Liver (tissue), 9 donors: ENCODE results near the gene CAMLG. TPM values are rescaled to one million over a fixed set of nuclear protein-coding genes. Genes with fewer than 3 reads are reported as not detected.

Experiments
- DNase-seq: peaks from one replicate; pipeline ENCODE4 v3.0.0-alpha.2; 2017; ENCODE audit warnings: low spot score
- H3K27ac ChIP-seq, 2 donors: one replicate each; pipeline ENCODE4 v1.7.0; 2013; ENCODE audit warnings: inconsistent platforms in 2 of 2, low read length in 2 of 2, control low read depth in 1 of 2, low read depth in 1 of 2, mild to moderate bottlenecking in 1 of 2
- H3K27me3 ChIP-seq, 4 donors: one replicate each; pipeline versions ENCODE4 v1.6.1 to v1.7.0; 2013; ENCODE audit warnings: low read length in 3 of 4, inconsistent platforms in 1 of 4, mild to moderate bottlenecking in 1 of 4, moderate library complexity in 1 of 4; ENCODE audit not compliant: control insufficient read depth in 4 of 4, insufficient read depth in 4 of 4
- H3K36me3 ChIP-seq, 4 donors: one replicate each; pipeline versions ENCODE4 v1.6.1 to v1.7.0; 2013; ENCODE audit warnings: low read length in 3 of 4, mild to moderate bottlenecking in 3 of 4, low read depth in 1 of 4, moderate library complexity in 1 of 4; ENCODE audit not compliant: control insufficient read depth in 4 of 4, insufficient read depth in 3 of 4
- H3K4me1 ChIP-seq, 4 donors: one replicate each; pipeline versions ENCODE4 v1.6.1 to v1.7.0; 2013; ENCODE audit warnings: low read length in 3 of 4, mild to moderate bottlenecking in 3 of 4, moderate library complexity in 1 of 4; ENCODE audit not compliant: control insufficient read depth in 4 of 4, insufficient read depth in 4 of 4
- H3K4me3 ChIP-seq, 3 donors: one replicate each; pipeline versions ENCODE4 v1.6.1 to v1.7.0; 2013; ENCODE audit warnings: low read length in 3 of 3, control low read depth in 1 of 3, low read depth in 1 of 3, mild to moderate bottlenecking in 1 of 3
- H3K9ac ChIP-seq, 2 donors: one replicate each; pipeline ENCODE4 v1.7.0; 2013; ENCODE audit warnings: low read length in 2 of 2, mild to moderate bottlenecking in 2 of 2, moderate library complexity in 2 of 2, control low read depth in 1 of 2, low read depth in 1 of 2
- H3K9me3 ChIP-seq, 4 donors: one replicate each; pipeline versions ENCODE4 v1.6.1 to v1.7.0; 2013; ENCODE audit warnings: low read length in 3 of 4; ENCODE audit not compliant: control insufficient read depth in 4 of 4
- FOXA2 ChIP-seq: IDR thresholded peaks from 2 replicates; pipeline ENCODE4 v1.6.1; 2016; ENCODE audit warnings: antibody characterized with exemption
- GABPA ChIP-seq, 2 donors: IDR thresholded peaks in 1 of 2; conservative IDR thresholded peaks in 1 of 2; 2 replicates each; pipeline ENCODE4 v1.6.1; 2016; ENCODE audit warnings: antibody characterized with exemption in 2 of 2, mild to moderate bottlenecking in 1 of 2, moderate library complexity in 1 of 2
- HNF4A ChIP-seq, 2 donors: conservative IDR thresholded peaks; 2 replicates each; pipeline ENCODE4 v1.6.1; 2016; ENCODE audit warnings: antibody characterized with exemption in 2 of 2, mild to moderate bottlenecking in 2 of 2
- RAD21 ChIP-seq, 2 donors: IDR thresholded peaks; 2 replicates each; pipeline ENCODE4 v1.6.1; 2016; ENCODE audit warnings: antibody characterized with exemption in 2 of 2, mild to moderate bottlenecking in 2 of 2
- RXRA ChIP-seq, 2 donors: IDR thresholded peaks; 2 replicates each; pipeline ENCODE4 v1.6.1; 2017 to 2018; ENCODE audit warnings: antibody characterized with exemption in 2 of 2, mild to moderate bottlenecking in 1 of 2
- SP1 ChIP-seq: IDR thresholded peaks from 2 replicates; pipeline ENCODE4 v1.6.1; 2018; ENCODE audit warnings: antibody characterized with exemption, mild to moderate bottlenecking
- TAF1 ChIP-seq: conservative IDR thresholded peaks from 2 replicates; pipeline ENCODE4 v1.6.1; 2016; ENCODE audit warnings: antibody characterized with exemption, mild to moderate bottlenecking
- YY1 ChIP-seq: IDR thresholded peaks from 2 replicates; pipeline ENCODE4 v1.6.1; 2016; ENCODE audit warnings: antibody characterized with exemption, mild to moderate bottlenecking
- WGBS: extraction: QIAGEN DNeasy Blood & Tissue Kit; methylation state at CpG from one replicate; pipeline ENCODE4 v1.1.7; 2013; 5-methylcytosine and 5-hydroxymethylcytosine counted together
- polyA plus RNA-seq, 2 donors: library from polyadenylated mRNA; stranded (reverse) in 1 of 2; unstranded in 1 of 2; fragments of 200-250 nt in 1 of 2; fragments of >200 nt in 1 of 2; fragmentation: Nextera tagmentation in 1 of 2; extraction: Ambion mirVana in 1 of 2; gene quantifications; one replicate each; pipeline versions ENCODE4 v1.2.1 to v1.2.3, GENCODE V29; 2013 to 2015
- total RNA-seq, 2 donors: library from RNA; depleted of rRNA; stranded (reverse); fragments of >200 nt; gene quantifications; one replicate each; pipeline ENCODE4 v1.2.3, GENCODE V29; 2014
- TF ChIP-seq, protein P1 (sequence below): fragments of 150-350 bp; IDR thresholded peaks from 2 replicates; pipeline ENCODE4 v1.5.1; 2017; ENCODE audit warnings: improper control_type of control experiment, low read depth, low read length; ENCODE audit not compliant: missing input control
- TF ChIP-seq, protein P2 (sequence below): IDR thresholded peaks from 2 replicates; pipeline ENCODE4 v1.6.1; 2016; ENCODE audit warnings: antibody characterized with exemption
- TF ChIP-seq, protein P3 (sequence below): IDR thresholded peaks from 2 replicates; pipeline ENCODE4 v1.6.1; 2016; ENCODE audit warnings: antibody characterized with exemption
- TF ChIP-seq, protein P4 (sequence below): IDR thresholded peaks from 2 replicates; pipeline ENCODE4 v1.6.1; 2016; ENCODE audit warnings: antibody characterized with exemption
- TF ChIP-seq, protein P5 (sequence below): IDR thresholded peaks from 2 replicates; pipeline ENCODE4 v1.6.1; 2016; ENCODE audit warnings: antibody characterized with exemption, mild to moderate bottlenecking
- donor health status: healthy.
- donor health status: healthy.
- donor health status: healthy.
- donor health status: healthy.
- donor health status: healthy.

Gene CAMLG
- total and polyA plus RNA-seq, 4 donors, result 5.2 to 17.0 (median 9.8) TPM

DNA sequence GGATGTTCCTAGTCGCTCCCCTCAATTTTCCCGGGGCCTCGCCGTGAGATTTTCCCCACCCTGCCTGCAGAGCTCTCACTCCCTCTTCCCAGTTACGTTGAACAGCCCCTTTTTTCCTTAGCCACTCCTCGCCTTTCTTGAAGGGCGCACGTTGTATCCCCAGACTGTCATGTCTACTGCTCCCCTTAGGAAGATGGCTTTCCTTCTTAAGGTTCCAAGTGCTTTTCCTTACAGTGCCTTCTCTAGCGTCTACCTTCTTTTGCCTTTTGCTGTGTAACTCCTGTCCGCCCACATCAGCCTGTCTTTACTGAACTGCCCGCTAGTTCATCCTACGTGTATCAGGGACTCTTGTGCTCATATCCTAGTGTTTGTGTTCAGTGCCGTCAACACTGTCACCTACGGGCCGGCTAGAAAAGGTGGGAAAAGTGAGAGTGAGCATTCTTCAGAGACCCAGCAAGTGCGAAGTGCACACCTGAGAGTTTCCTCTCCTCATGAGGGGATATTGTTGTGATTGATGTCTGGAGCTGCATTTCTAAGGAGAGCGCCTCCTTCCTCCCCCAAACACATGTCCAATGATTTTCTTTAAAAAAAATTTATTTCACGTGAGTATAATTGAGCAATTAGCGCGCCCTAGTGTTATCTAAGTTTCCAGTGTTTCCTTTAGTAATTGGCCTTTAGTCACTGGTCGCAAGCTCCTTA, 764 bp downstream of the CAMLG start:
- Histone ChIP-seq H3K9ac (peak overlapping the region; percentile 50 to 86), H3K27ac (peak overlapping the region; percentile 83 to 91), H3K4me3 (peak overlapping the region; percentile 72 to 95 (median 95)), H3K36me3 (peaks cover 0 to 2% (median 0%) of the 10 kb centered on the region in 4 donors), H3K4me1 (peaks cover 0 to 19% (median 6%) of the 10 kb centered on the region in 4 donors), H3K27me3 (no peaks in the 10 kb centered on the region), H3K9me3 (no peaks in the 10 kb centered on the region)
- peak; percentile 40 for DNase-seq
- TF ChIP-seq HNF4A (conservative IDR thresholded peaks at IDR 0.05), result no peak
- TF ChIP-seq RAD21 (IDR thresholded peaks at IDR 0.05), result peak; percentile 19 to 60
- TF ChIP-seq, protein P1, sequence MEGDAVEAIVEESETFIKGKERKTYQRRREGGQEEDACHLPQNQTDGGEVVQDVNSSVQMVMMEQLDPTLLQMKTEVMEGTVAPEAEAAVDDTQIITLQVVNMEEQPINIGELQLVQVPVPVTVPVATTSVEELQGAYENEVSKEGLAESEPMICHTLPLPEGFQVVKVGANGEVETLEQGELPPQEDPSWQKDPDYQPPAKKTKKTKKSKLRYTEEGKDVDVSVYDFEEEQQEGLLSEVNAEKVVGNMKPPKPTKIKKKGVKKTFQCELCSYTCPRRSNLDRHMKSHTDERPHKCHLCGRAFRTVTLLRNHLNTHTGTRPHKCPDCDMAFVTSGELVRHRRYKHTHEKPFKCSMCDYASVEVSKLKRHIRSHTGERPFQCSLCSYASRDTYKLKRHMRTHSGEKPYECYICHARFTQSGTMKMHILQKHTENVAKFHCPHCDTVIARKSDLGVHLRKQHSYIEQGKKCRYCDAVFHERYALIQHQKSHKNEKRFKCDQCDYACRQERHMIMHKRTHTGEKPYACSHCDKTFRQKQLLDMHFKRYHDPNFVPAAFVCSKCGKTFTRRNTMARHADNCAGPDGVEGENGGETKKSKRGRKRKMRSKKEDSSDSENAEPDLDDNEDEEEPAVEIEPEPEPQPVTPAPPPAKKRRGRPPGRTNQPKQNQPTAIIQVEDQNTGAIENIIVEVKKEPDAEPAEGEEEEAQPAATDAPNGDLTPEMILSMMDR, result peak; percentile 24
- TF ChIP-seq SP1, result peak; percentile 13
- WGBS, result 8% methylated on average over 21 of the region's 21 CpGs

DNA sequence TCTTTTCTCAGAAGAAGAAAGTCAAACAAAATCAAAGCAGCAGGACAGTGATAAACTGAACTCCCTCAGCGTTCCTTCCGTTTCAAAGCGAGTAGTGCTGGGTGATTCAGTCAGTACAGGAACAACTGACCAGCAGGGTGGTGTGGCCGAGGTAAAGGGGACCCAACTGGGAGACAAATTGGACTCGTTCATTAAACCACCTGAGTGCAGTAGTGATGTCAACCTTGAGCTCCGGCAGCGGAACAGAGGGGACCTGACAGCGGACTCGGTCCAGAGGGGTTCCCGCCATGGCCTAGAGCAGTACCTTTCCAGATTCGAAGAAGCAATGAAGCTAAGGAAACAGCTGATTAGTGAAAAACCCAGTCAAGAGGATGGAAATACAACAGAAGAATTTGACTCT, 2.7 kb downstream of the CAMLG start:
- Histone ChIP-seq H3K36me3 (peaks cover 0 to 2% (median 0%) of the 10 kb centered on the region in 4 donors), H3K9ac (no peak overlapping the region), H3K9me3 (no peaks in the 10 kb centered on the region), H3K27ac (no peak overlapping the region), H3K27me3 (no peaks in the 10 kb centered on the region), H3K4me3 (no peak overlapping the region), H3K4me1 (peaks cover 0 to 19% (median 6%) of the 10 kb centered on the region in 4 donors)
- 94% methylated on average over 11 of the region's 11 CpGs for WGBS
- TF ChIP-seq, protein P2, sequence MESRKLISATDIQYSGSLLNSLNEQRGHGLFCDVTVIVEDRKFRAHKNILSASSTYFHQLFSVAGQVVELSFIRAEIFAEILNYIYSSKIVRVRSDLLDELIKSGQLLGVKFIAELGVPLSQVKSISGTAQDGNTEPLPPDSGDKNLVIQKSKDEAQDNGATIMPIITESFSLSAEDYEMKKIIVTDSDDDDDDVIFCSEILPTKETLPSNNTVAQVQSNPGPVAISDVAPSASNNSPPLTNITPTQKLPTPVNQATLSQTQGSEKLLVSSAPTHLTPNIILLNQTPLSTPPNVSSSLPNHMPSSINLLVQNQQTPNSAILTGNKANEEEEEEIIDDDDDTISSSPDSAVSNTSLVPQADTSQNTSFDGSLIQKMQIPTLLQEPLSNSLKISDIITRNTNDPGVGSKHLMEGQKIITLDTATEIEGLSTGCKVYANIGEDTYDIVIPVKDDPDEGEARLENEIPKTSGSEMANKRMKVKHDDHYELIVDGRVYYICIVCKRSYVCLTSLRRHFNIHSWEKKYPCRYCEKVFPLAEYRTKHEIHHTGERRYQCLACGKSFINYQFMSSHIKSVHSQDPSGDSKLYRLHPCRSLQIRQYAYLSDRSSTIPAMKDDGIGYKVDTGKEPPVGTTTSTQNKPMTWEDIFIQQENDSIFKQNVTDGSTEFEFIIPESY, result no peak
- TF ChIP-seq RXRA (IDR thresholded peaks at IDR 0.05) (no peak), HNF4A (conservative IDR thresholded peaks at IDR 0.05) (no peak), TAF1 (no peak), RAD21 (IDR thresholded peaks at IDR 0.05) (no peak), GABPA (IDR thresholded peaks at IDR 0.05 in 1 of 2, conservative IDR thresholded peaks at IDR 0.05 in 1 of 2) (no peak), FOXA2 (no peak), YY1 (no peak), SP1 (no peak)
- TF ChIP-seq, protein P1, result no peak
- TF ChIP-seq, protein P3, sequence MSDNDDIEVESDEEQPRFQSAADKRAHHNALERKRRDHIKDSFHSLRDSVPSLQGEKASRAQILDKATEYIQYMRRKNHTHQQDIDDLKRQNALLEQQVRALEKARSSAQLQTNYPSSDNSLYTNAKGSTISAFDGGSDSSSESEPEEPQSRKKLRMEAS, result no peak
- TF ChIP-seq, protein P4, sequence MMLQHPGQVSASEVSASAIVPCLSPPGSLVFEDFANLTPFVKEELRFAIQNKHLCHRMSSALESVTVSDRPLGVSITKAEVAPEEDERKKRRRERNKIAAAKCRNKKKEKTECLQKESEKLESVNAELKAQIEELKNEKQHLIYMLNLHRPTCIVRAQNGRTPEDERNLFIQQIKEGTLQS, result no peak
- TF ChIP-seq, protein P5, sequence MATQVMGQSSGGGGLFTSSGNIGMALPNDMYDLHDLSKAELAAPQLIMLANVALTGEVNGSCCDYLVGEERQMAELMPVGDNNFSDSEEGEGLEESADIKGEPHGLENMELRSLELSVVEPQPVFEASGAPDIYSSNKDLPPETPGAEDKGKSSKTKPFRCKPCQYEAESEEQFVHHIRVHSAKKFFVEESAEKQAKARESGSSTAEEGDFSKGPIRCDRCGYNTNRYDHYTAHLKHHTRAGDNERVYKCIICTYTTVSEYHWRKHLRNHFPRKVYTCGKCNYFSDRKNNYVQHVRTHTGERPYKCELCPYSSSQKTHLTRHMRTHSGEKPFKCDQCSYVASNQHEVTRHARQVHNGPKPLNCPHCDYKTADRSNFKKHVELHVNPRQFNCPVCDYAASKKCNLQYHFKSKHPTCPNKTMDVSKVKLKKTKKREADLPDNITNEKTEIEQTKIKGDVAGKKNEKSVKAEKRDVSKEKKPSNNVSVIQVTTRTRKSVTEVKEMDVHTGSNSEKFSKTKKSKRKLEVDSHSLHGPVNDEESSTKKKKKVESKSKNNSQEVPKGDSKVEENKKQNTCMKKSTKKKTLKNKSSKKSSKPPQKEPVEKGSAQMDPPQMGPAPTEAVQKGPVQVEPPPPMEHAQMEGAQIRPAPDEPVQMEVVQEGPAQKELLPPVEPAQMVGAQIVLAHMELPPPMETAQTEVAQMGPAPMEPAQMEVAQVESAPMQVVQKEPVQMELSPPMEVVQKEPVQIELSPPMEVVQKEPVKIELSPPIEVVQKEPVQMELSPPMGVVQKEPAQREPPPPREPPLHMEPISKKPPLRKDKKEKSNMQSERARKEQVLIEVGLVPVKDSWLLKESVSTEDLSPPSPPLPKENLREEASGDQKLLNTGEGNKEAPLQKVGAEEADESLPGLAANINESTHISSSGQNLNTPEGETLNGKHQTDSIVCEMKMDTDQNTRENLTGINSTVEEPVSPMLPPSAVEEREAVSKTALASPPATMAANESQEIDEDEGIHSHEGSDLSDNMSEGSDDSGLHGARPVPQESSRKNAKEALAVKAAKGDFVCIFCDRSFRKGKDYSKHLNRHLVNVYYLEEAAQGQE, result no peak
- DNase-seq, result no peak
